OCI-M2 (cell line): Measurements from ENCODE around the gene MSS51.

ENCODE experiments used
- DNase-seq: peaks from one replicate; lab custom pipeline; 2025; ENCODE audit not compliant: unreplicated experiment; lab: John Stamatoyannopoulos, UW

Gene MSS51

DNA sequence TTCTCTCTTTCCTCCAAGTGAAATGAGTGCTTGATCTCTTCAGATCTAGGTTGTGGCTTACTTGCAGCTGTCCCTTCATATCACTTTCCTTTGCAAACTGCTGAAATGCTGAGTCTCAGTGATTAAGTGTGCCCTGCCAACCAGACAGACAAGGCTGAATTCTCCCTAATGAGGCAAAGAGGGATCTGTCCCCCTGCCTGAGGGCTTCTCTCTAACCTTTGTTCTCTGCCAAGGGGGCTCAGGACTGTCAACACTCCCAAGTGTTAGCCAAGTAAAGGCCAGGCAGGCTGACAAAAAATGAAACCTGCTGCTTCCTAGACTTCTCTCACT lies at the start of gene MSS51:
TSS of gene MSS51 (minus strand) at position 24 of the 330 bp plus-strand sequence. CDS start 5,277 bp downstream, outside the sequence.
- no peak for DNase-seq

DNA sequence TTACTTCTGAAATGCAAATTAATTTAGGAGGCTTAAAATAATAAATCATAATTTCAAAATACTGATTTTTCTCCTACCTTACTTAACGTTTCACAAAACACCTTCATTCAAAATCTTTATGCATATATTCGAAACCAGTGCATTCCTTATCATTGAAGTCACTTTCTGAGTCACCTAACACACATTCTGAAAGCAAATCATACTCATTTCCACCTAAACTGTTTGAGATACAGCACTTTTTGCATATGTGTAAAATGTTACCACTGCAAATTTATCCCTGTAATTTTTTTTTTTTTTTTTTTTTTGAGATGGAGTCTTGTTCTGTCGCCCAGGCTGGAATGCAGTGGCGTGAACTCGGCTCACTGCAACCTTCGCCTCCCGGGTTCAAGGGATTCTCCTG lies 46.8 kb upstream of the MSS51 start:
- no peak for DNase-seq

DNA sequence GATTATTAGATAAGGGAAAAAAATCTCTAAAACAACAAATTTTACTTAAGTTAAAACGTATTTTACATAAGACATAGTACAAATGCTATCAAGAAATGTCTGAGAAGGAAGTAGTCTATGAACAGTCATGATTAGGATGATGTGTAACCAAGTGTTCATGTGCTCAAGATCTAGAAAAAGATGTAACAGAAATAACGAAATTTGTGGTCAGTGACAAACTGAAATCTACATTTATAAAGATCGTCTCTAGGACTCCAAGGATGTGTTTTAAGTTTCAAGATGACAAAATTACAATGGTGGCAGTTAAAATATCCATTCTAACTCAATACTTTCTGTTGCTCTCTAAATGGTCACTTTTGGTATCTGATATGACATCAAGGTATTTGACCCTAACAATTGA lies 45.3 kb upstream of the MSS51 start:
- no peak for DNase-seq

DNA sequence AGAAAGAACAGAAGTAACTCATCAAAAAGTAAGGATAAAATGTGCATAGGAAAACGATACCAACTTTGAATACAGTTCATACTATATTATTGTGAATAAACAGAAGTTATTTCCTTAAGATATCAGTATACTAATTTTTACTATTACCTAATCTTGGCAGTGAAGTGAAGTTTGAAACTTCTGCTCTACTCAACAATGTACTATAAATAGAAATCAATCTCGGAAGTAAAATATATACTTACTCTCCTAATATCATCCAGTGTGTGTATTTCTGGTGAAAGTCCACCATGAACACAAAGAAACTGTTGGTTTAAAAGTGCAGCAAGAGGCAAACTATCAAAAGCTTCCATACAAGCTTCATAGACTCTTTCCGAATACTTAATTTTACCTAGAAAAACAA lies 37.9 kb upstream of the MSS51 start:
- DNase-seq = no peak

DNA sequence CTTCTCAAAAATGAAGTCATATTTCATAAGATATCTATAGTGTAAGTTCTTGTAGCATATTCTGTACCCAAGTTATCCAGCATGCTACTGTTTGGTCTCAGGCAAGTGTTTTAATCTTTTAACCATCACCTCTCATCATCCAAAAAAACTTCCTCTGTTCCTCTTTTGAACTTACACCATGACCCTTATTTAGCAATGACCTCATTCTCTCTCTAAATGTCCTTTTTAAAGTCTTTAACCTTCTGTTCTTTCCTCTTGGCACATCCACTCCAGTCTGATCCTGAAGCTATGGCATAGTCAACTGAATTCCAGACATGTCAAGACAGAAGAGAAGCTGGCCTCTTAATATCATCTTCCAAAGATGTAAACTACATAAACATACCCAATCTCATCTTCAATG lies 36.2 kb upstream of the MSS51 start:
- no peak for DNase-seq

DNA sequence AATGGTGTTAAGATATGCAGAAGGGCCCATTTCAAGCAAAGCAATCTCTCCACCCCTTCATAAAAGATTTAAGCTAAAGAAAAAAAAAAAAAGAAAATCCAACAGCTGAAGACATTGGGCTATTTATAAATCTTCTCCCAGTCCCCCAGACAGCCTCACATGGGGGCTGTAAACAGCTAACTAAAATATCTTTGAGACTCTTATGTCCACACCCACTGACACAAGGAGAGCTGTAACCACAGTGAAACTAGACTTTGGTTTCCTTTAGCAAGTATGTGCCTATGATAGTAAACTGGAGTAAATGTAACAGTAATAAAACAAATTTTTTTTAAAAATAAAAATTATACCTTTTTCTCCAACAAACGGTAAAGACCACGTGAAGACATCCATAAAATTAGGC lies 33.8 kb upstream of the MSS51 start:
- no peak for DNase-seq

DNA sequence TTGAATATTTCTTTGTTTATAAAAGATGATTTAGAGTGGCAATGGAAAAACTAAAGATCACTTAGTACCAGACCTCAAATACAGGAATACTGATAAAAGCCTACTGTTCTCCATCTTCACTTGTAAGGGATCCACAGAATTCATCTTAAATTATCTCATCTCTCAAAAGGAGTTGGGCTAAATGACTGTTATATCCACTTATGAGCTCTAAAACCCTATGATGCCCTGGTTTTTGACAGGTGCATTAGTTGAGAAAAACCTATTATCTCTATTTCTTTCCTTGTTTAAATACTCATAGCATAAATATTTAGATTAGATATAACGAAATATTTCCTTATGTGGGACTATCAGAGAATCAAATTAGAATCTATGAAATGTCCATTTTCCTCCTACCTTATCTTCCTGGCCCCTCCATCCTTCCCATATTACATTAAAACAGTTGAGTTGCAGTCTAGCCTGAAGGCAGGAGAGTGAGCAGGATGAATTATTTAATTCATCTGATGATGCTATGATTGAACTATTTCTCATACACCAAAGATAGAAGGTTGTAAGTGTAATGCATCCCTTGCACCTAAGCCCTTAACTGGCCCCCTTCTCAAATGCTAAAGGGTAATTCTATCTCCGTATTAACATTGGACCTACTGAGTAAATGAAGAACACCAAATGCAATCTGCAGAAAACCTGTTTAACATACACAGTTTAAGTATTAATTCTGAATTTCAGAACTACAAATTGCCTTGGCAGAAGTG lies 32.8 kb upstream of the MSS51 start:
- no peak for DNase-seq

DNA sequence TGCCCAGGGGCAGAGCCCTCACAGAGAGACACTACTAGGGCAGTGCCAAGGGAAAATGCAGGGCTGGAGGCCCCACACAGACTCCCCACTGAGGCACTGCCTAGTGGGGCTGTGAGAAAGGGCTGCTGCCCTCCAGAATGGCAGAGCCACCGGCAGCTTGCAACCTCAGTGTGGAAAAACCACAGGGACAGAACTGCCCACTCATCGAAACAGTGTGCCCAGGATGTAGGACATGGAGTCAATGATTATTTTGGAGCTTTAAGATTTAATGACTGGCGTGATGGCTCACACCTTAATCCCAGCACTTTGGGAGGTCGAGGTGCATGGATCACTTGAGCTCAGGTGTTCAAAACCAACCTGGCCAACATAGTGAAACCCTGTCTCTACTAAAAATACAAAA lies 27.5 kb upstream of the MSS51 start:
- DNase-seq = no peak

DNA sequence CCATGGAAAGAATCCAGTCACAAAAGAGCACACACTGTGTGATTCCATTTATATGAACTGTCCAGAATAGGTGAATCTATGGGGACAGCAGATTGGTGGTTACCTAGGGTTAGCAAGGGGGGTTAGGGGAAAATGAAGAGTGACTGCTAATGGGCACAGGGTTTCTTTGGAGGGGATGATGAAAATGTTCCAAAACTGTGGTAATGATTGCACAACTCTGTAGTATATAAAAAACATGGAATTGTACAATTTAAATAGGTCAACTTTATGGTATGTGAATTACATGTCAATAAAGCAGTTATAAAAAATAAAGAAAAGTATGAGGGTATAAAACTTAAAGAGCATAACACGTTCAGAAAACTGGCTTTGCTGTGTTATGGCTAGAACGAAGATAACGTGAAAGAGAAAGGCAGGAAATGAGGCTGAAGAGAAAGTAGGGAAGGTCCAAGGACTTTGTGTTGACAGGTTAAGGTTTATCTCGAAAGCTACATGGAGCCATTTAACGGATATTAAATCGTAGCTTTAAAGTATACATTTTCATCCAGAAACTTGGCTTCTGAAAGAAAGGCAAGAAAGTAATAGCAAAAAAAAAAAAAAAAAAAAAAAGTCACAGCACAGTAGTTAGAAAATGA lies 26.4 kb upstream of the MSS51 start:
- no peak for DNase-seq

DNA sequence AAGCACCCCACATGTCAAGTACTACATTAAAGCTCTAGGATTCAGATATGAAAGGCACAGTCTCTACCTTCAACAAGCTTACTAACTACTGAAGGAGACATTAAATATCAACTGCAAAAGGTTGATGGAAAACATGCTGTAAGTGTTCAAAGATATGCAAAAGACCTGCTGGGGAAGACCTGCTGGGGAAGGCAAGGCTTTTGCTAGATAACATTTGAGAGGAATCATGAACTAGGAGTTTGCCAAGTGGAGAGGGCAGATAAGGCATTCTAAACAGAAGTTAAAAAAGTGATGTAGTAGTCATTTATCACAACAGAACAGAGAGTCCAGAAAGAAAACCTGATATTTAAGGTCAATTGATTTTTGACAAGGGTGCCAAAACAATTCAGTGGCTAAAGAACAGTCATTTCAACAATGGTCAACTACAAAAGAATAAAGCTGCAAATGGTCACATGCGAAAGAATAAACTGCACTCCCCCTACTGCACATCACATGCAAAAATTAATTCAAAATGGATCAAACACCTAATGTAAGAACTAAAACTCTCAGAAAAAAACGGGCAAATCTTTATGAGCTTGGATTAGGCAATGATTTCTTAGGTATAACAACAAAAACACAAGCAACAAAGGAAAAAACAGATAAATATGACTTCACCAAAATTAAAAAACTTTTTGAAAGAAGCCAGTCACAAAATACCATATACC lies 23.0 kb upstream of the MSS51 start:
- peak; percentile 77 for DNase-seq

DNA sequence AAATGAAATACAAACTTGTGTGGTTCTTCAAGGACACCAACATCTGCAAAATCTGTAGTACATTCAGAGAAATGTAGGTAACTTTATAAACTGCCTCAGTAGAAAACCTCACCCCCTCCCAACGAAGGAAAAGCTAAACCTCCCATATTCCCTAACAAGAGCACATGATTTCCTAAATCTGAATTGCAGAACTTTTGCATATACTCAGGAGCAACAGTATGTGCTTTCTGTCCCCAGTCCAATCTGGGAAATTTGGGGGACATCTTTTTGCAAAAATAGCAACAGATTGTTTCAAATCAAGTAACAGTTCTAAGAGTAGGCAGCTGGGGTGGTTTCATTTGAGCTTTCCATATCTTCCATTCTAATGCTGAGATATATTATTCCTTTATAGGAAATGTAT lies 15.8 kb upstream of the MSS51 start:
- no peak for DNase-seq

DNA sequence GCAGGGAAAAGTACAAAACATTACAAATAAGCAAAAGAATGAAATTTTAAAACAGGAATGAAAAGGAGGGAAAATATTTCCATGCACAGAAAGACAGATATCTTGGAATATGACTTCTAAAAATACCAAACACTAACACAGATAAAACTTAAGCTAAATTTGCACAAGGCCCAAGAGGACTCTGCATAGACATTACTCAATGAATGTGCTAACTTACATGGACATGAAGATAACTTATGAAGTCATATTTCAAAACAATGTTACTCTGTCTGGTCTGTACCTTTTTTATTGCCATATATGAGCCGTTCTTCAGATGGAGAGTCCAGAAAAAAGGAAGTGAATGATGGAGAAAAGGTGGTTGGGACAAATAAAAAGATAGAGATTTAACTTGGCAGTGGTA lies 15.0 kb upstream of the MSS51 start:
- no peak for DNase-seq

DNA sequence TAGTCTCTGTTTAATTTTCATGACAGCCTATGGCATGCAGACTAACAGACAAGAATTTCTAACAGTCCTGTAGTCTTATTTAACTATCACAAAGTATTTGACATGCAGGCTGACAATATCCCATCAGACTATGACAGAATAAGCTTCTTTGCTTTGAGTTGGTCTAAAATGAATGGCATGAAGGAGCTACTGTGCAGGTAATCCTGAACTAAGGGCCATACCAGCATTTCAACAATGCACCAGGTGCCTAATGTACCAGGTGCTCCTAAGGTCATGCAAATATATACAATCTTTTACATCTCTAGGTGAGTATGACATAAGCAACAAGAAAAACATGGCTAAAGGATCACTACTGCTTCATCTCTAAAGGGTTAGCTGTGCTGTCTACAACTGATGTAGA lies 13.6 kb upstream of the MSS51 start:
- DNase-seq = no peak

DNA sequence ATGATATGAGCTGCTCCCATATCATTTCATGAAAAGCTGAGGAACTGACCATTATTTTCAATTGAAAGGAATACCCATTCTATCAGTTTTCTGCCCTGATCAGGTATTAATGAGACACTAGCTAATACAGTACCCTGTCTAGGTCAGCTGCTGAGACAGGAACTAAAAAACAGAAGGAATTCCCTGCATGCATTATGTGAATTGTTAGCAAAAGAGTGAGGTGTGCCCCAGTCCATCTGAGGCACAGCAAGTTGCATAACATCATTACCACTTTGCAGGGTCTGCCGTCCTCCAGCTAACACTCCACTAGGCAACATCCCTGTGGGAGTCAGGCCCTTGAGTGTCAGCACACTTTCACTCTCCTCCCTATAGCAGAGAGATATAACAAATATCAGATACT lies 11.1 kb upstream of the MSS51 start:
- DNase-seq = no peak

DNA sequence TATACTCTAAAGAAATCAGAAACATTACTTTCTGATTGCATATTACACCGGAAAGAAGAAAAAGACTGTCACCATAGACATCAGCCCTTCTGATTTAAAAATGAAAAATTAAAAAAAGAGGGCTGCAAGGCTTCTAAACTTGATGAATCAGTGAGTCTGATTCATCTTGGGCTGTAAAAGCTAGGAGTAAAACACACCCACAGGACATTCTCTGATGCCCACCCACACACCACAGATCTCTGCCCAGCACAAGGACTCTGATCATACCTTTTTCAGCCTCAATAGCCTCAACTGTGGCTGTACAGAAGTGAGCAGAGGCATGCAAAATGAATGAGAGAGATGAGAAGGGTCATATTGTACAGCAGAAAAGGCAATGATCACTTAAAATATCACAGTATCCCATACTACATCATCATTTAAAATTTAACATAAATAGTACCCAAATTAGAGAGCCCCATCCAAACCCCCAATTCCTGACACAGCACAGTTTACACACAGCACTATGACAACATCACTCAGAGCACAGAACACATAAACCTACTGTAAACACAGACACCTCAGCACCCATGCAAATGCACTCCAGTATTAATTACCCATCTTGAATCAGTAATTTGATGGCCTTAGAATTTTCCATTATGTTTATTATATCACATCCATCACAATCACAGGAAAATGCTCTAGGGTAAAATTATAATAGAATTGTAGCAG lies 6.4 kb upstream of the MSS51 start:
- DNase-seq = no peak

DNA sequence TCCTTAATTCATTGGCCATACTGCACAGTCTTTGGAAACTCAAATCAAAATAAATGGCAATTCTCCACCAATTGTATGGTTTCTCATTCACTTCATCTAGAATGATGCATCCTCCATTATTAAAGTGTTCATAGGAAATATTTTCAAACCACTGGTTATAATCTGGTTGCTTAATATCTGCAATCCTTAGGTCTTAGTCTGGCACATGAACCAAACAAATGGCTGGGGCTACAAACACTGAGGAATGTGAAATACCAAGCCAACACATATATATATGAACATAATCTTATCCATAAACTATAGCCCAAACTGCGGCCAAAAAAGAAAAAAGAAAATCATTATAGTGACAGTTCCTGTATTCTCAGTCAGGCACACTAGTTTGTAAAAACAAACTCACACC lies 5.7 kb upstream of the MSS51 start:
- no peak for DNase-seq

DNA sequence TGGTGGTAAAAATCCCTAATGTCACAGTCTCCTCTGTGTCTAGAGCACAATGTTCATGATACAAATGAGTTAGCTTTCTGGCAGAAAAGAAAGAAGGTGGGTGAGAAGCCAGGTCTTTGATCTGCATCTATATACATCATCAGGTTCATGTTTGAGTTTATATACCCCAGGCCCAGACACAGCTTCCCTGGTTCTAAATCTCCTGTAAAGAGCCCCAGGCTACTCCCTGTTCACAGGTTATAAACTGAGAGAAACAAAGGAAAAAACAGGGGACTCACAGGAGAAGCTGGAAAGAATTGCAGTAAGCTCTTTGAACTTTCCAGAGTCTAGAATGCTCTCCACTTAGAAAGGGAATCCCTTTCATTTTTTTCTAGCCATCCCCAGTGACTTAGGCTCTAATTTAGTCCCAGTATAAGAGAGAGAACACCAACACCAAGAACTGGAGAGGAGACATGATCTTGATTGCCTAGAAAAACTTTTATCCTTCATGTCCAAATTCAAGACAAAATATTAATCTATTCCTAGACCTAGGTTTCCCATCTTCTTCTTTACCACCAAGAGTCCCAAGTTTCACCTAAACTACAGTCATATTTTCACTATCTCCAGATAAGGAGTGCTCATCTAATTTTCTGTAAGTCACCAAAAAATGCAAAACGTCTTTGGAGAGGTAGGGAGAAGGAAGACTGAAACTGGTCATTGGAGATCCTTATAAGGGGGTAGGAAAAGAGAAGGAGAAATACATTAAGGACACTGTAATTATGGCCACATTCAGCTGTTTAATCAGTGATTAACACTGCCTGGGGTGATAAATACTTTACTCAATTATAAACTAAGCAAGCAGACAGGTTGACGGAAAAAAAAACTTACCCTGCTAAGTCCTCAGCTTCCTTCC lies 469 bp downstream of the MSS51 start:
- no peak for DNase-seq

DNA sequence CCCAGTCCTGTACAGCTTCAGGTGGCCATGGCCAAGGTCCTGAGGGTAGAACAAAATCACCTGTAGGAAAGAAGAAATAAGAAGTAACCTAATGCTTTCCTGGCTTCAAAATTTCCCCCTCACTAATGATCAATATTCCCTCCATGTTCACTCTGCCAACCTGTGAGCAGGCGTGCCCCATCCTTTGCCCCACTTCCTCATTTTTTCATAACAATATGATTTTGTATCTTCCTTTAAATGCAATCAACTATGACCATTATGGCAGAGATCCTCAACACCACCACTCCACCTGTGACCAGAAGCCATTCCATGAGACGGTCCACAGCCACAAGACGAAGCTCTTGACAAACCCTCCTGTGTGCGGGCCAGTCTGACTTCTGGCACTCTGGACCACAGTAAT lies 7.0 kb downstream of the MSS51 start:
- DNase-seq = no peak

DNA sequence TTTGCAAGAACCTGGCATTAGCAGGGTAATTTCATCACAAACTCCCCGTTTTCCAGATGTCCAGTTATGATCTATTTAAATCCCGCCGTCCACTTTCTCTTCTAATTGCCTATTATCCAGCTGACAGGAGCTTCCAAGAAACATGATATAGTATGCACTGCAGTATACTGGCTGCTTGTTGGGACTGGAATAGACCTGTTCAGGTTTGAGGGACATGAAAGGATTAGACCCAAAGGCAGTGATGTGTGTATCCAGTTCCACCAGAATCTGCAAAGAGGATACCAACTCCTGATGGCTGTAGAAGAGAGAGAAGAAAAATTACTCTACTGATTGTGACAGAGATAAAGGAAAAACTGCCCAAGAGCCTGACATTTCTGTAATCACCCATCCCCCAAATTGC lies 8.9 kb downstream of the MSS51 start:
- no peak for DNase-seq

DNA sequence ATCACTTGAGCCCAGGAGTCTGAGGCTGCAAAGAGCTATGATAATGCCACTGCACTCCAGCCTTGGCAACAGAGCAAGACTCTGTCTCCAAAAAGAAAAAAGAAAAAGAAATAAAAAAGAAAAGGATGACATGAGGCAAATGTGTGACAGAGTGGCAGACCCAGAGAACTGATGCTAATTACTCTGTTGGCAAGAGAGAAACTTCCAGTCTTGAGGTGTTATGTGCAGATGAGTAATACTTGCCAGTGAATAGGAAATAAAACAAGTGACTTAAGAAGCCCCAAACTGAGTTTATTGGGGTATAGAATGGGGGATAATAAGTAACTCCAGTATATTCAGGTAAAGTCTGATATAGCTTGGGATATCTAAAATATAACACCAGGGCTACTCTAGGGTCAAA lies 10.1 kb downstream of the MSS51 start:
- no peak for DNase-seq

DNA sequence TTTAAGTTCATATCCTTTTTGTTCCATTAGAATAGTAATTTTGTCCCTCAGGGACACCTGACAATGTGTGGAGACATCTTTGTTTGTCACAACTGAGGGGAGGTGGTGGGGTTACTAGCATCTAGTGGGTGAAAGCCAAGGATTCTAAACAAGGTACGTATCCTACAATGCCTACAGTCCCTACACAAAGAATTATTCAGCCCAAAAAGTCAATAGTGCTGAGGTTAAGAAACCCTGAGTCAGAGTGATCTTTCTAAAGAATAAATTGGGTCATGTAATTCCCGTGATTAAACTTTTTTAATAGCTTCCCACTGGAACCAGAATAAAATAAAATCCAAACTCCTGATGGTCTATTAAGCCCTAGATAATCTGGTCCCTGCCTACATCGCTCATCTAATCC lies 16.8 kb downstream of the MSS51 start:
- DNase-seq = no peak
